Adrenal gland (tissue), 5 donors: ENCODE data around the gene DNAJC11.

ENCODE experiments used
- CTCF ChIP-seq, 6 experiments: fragments of 450-650 bp in 4 of 6; fragments of 200-600 bp in 2 of 6; sonication (generic) in 1 of 6; IDR thresholded peaks; 1 replicate in 5 of 6; 2 replicates in 1 of 6; pipeline versions ENCODE4 v1.5.1 to v1.8.0; 2016 to 2021; ENCODE audit warnings: antibody characterized with exemption in 6 of 6, mild to moderate bottlenecking in 2 of 6, moderate library complexity in 1 of 6
- POLR2A ChIP-seq, 2 donors: fragments of 450-650 bp; IDR thresholded peaks; one replicate each; pipeline ENCODE4 v1.6.1; 2017; ENCODE audit warnings: antibody characterized with exemption in 2 of 2, mild to moderate bottlenecking in 2 of 2, moderate library complexity in 1 of 2
- donor health status: DM: no; HTN: no; CAD: no.

GRCh38 chr1:6672558-6672957, 29.1 kb downstream of the DNAJC11 start:
- TF ChIP-seq POLR2A (IDR thresholded peaks at IDR 0.05) (no peak), CTCF (IDR thresholded peaks at IDR 0.05) (no peak)
